Lower leg skin (tissue), 4 donors: ENCODE measurements around the gene GLUL. TPM values are rescaled to one million over a fixed set of nuclear protein-coding genes. Genes with fewer than 3 reads are reported as not detected.

Source experiments
- DNase-seq, 2 donors: peaks; one replicate each; pipeline ENCODE4 v3.0.0-alpha.2; 2019; ENCODE audit warnings: low spot score in 2 of 2
- H3K4me3 ChIP-seq: fragments of 200-600 bp; sonication (generic); 2 replicates; pipeline ENCODE4 v1.5.1; 2017; ENCODE audit warnings: mild to moderate bottlenecking, low read depth; ENCODE audit not compliant: poor library complexity, severe bottlenecking
- CTCF ChIP-seq, 3 donors: fragments of 450-650 bp; IDR thresholded peaks; one replicate each; pipeline ENCODE4 v1.5.1; 2016; ENCODE audit warnings: antibody characterized with exemption in 3 of 3, mild to moderate bottlenecking in 3 of 3, moderate library complexity in 2 of 3
- POLR2A ChIP-seq, 2 donors: fragments of 450-650 bp; IDR thresholded peaks; one replicate each; pipeline ENCODE4 v1.6.1; 2016 to 2017; ENCODE audit warnings: antibody characterized with exemption in 2 of 2, mild to moderate bottlenecking in 1 of 2, moderate library complexity in 1 of 2
- WGBS, 2 donors: methylation state at CpG; one replicate each; pipeline ENCODE4 v1.1.5; 2018; 5-methylcytosine and 5-hydroxymethylcytosine counted together
- intact Hi-C: fragments of 100-400 bp; cut with DNase I; formaldehyde crosslinking; loops from one replicate; pipeline ENCODE4 v1.15.0; 2023; ENCODE audit warnings: low total_unique reads
- total RNA-seq, 4 donors: library from RNA; depleted of rRNA; stranded (reverse); fragments of >200 nt; gene quantifications; one replicate each; pipeline ENCODE4 v1.1.0, GENCODE V29; 2016

The GLUL gene
- total RNA-seq, 4 donors from 2014 or later, result 962 to 2,018 (median 1,391) TPM

- no peak for DNase-seq
- 74 to 79% methylated on average over 2 of the region's 2 CpGs for WGBS, 2 donors
- no peak for TF ChIP-seq CTCF (IDR thresholded peaks at IDR 0.05)
- TF ChIP-seq POLR2A (IDR thresholded peaks at IDR 0.05), result no peak
- no peak overlapping the region for H3K4me3 ChIP-seq
- intact Hi-C loops, result no loop called here
Observed at GRCh38 chr1:182387566-182387965, 4.0 kb downstream of the GLUL start.

GRCh38 chr1:182386980-182387379, 4.6 kb downstream of the GLUL start:
- 96 to 98% methylated on average over 5 of the region's 5 CpGs for WGBS, 2 donors
- intact Hi-C loops, result no loop called here
- H3K4me3 ChIP-seq, result no peak overlapping the region
- no peak for TF ChIP-seq POLR2A (IDR thresholded peaks at IDR 0.05)
- DNase-seq, result peak in 1 of 2 donors; percentile 45

- no peak overlapping the region for H3K4me3 ChIP-seq
- TF ChIP-seq CTCF (IDR thresholded peaks at IDR 0.05) (no peak), POLR2A (IDR thresholded peaks at IDR 0.05) (no peak)
- intact Hi-C loops, result no loop called here
- peak in 1 of 2 donors; percentile 82 for DNase-seq
- 95% methylated on average over 8 of the region's 8 CpGs for WGBS, 2 donors
Observed at GRCh38 chr1:182385885-182386853, 5.4 kb downstream of the GLUL start.

GRCh38 chr1:182384387-182384960, 7.1 kb downstream of the GLUL start:
- 92 to 95% methylated on average over 19 of the region's 19 CpGs for WGBS, 2 donors
- TF ChIP-seq POLR2A (IDR thresholded peaks at IDR 0.05), result no peak
- DNase-seq, result peak in 1 of 2 donors; percentile 79
- intact Hi-C loops, result no loop called here
- no peak overlapping the region for H3K4me3 ChIP-seq

GRCh38 chr1:182383934-182384333, 7.7 kb downstream of the GLUL start:
- TF ChIP-seq CTCF (IDR thresholded peaks at IDR 0.05) (no peak), POLR2A (IDR thresholded peaks at IDR 0.05) (no peak)
- 92% methylated on average over 7 of the region's 7 CpGs for WGBS, 2 donors
- no peak for DNase-seq
- H3K4me3 ChIP-seq, result no peak overlapping the region
- intact Hi-C loops, result no loop called here

GRCh38 chr1:182383037-182383661, 8.4 kb downstream of the GLUL start:
- peak in 1 of 2 donors; percentile 69 for DNase-seq
- TF ChIP-seq POLR2A (IDR thresholded peaks at IDR 0.05) (no peak), CTCF (IDR thresholded peaks at IDR 0.05) (no peak)
- H3K4me3 ChIP-seq, result no peak overlapping the region
- 87 to 91% methylated on average over 4 of the region's 4 CpGs for WGBS, 2 donors
- intact Hi-C loops, result no loop called here
